ENCODE results near the gene CCDC40. TPM values are rescaled to one million over a fixed set of nuclear protein-coding genes. Genes with fewer than 3 reads are reported as not detected.

The CCDC40 gene
- total and polyA plus RNA-seq, 11 donors, result 2.4 to 9.0 (median 5.9) TPM

DNA sequence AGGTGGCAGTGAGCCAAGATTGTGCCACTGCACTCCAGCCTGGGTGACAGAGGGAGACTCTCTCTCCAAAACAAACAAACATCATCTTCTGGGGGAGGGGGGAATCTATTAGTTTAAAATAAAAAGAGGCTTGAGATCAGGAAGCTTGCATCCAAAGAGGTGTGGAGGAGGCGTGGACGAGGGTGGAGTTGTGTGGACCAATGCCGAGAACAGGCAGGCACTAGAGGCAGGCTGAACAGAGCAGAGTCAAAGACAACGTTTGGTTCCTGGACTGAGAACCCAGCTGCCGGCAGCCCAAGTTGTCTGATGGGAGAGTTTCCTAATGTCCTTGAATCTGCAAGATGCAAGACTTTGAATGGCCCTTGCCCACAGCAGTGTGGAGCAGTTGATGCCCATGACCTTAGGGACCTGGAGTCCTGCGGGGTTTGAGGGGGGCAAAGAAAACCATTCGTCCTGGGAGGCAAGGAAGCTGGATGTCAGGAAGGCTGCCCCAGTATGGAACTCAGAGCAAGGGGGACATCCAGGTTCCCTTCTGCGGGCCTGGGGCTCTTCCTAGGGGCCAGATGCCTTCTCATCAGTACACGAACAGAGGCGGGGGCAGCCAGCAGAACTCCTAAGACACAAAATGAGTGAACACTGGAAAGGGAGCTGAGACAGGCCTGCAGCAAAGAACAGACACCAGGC lies 9.9 kb upstream of the CCDC40 start:
- Histone ChIP-seq H3K27me3 (no peaks in the 10 kb centered on the region), H3K9me3 (no peaks in the 10 kb centered on the region), H3K36me3 (no peaks in the 10 kb centered on the region), H3K4me1 (peaks cover 0 to 32% (median 8%) of the 10 kb centered on the region in 12 donors), H3K4me3 (no peak overlapping the region), H3K27ac (no peak overlapping the region)
- 78 to 83% (median 79%) methylated on average over 10 of the region's 10 CpGs for WGBS, 4 donors
- intact Hi-C loops (cut with DNase I), result no loop called here
- no peak for DNase-seq
- no peak for ATAC-seq
- TF ChIP-seq POLR2A (IDR thresholded peaks at IDR 0.05), result no peak
- TF ChIP-seq, protein P1, sequence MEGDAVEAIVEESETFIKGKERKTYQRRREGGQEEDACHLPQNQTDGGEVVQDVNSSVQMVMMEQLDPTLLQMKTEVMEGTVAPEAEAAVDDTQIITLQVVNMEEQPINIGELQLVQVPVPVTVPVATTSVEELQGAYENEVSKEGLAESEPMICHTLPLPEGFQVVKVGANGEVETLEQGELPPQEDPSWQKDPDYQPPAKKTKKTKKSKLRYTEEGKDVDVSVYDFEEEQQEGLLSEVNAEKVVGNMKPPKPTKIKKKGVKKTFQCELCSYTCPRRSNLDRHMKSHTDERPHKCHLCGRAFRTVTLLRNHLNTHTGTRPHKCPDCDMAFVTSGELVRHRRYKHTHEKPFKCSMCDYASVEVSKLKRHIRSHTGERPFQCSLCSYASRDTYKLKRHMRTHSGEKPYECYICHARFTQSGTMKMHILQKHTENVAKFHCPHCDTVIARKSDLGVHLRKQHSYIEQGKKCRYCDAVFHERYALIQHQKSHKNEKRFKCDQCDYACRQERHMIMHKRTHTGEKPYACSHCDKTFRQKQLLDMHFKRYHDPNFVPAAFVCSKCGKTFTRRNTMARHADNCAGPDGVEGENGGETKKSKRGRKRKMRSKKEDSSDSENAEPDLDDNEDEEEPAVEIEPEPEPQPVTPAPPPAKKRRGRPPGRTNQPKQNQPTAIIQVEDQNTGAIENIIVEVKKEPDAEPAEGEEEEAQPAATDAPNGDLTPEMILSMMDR (IDR thresholded peaks at IDR 0.05), result no peak

DNA sequence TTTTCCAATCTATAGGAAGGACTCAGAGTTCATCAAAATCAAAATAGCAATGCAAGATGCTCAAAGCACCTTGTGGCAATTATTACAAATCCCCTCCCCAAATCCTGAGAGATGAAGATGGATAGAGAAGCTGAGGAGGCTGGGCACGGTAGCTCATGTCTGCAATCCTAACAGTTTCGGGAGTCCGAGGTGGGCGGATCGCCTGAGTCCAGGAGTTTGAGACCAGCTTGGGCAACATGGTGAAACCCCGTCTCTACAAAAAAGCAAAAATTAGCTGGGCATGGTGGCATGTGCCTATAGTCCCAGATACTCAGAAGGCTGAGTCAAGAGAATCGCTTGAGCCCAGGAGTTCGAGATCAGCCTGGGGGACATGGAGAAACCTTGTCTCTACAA lies 9.4 kb upstream of the CCDC40 start:
- intact Hi-C loops (cut with DNase I), result no loop called here
- Histone ChIP-seq H3K4me1 (peaks cover 0 to 33% (median 8%) of the 10 kb centered on the region in 12 donors), H3K36me3 (no peaks in the 10 kb centered on the region), H3K9me3 (no peaks in the 10 kb centered on the region), H3K4me3 (no peak overlapping the region), H3K27me3 (no peaks in the 10 kb centered on the region), H3K27ac (no peak overlapping the region)
- DNase-seq, result no peak
- ATAC-seq, result no peak
- TF ChIP-seq POLR2A (IDR thresholded peaks at IDR 0.05), result no peak
- 95 to 98% (median 97%) methylated on average over 8 of the region's 8 CpGs for WGBS, 4 donors

DNA sequence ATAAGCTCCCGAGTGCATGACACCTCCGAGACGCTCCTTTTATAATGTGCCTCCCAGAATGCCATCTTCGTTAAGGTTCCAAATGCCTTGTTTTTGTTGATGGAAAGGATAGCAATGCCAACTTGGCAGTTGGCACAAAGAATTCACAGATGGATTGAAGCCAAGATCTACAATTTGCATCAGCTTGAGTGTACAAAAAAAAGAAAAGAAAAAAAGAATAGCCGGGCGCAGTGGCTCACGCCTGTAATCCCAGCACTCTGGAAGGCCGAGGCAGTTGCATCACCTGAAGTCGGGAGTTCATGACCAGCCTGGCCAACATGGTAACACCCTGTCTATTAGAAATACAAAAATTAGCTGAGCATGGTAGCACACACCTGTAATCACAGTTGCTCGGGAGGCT lies 8.4 kb upstream of the CCDC40 start:
- Histone ChIP-seq H3K9me3 (no peaks in the 10 kb centered on the region), H3K4me1 (peaks cover 0 to 33% (median 8%) of the 10 kb centered on the region in 12 donors), H3K27ac (peak overlapping the region in 8 of 12 donors; percentile 15 to 71 (median 51)), H3K4me3 (no peak overlapping the region), H3K27me3 (no peaks in the 10 kb centered on the region), H3K36me3 (no peaks in the 10 kb centered on the region)
- intact Hi-C loops (cut with DNase I), result no loop called here
- WGBS, 4 donors, result 89 to 94% (median 92%) methylated on average over 10 of the region's 10 CpGs
- DNase-seq (no peak), ATAC-seq (no peak)
- TF ChIP-seq POLR2A (IDR thresholded peaks at IDR 0.05), result no peak
- TF ChIP-seq, protein P1 (IDR thresholded peaks at IDR 0.05), result no peak

DNA sequence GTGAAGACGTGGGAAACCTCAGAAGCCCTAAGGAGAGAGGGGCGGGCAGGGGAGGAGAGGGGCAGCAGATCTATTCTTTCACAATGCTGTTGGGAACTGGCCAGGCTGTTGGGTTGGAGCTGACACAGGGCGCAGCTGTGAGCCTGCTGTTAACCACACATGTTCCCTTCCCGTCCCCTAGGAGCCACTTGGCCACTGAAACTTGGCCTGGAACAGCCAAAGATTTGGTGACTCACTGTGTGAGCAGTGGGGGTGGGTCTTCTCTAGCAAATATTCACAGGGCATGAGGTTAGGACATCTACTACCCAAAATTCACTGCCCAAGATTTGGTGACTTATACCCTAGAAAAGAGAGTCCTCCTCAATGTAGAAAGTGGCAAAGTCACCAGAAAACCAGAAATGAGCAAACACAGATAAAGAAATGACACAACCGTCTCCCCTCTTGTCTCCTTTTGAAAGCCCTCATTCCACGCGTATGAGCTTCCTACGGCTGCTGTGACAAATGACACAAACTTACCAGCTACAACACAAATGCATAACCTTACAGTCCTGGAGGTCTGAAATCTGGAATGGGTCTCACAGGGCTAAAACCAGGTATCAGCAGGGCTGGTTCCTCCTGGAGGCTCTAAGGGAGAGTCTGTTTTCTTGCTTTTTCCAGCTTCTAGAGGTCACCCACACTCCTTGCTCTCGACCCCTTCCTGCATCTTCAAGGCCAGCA lies 7.0 kb upstream of the CCDC40 start:
- no peaks in the 10 kb centered on the region for H3K27me3 ChIP-seq
- peak overlapping the region in 1 of 12 donors; percentile 26 for H3K4me3 ChIP-seq
- no peaks in the 10 kb centered on the region for H3K9me3 ChIP-seq
- H3K36me3 ChIP-seq, result no peaks in the 10 kb centered on the region
- 73 to 84% (median 77%) methylated on average over 9 of the region's 9 CpGs for WGBS, 4 donors
- H3K4me1 ChIP-seq, result peaks cover 0 to 35% (median 9%) of the 10 kb centered on the region in 12 donors
- H3K27ac ChIP-seq, result peak overlapping the region in 9 of 12 donors; percentile 39 to 71 (median 57)
- peak in 4 of 5 donors; percentile 81 to 91 (median 86) for DNase-seq
- intact Hi-C loops (cut with DNase I), result no loop called here
- peak; percentile 72 to 88 (median 86) for ATAC-seq
- TF ChIP-seq POLR2A (IDR thresholded peaks at IDR 0.05), result no peak
- TF ChIP-seq, protein P1 (IDR thresholded peaks at IDR 0.05), result peak in 1 of 12 donors; percentile 2

Measured in heart left ventricle (tissue), 16 donors.